ENCODE data around the gene LYST. TPM values are rescaled to one million over a fixed set of nuclear protein-coding genes. Genes with fewer than 3 reads are reported as not detected.
"Not testable (repeated sequence)": the region's sequence is repeated elsewhere in the genome, so short reads cannot be mapped to it uniquely, and the experiment has no call there.

The LYST gene
- total RNA-seq, 1 donor from 2014 or later, result 10.3 TPM

GRCh38 chr1:235910357-235911299, 43.9 kb upstream of the LYST start:
- Histone ChIP-seq H3K27ac (replicated peaks) (no peak overlapping the region), H3K27me3 (ENCODE audit: low read depth) (no peaks in the 10 kb centered on the region), H3K9me3 (replicated peaks) (no peaks in the 10 kb centered on the region), H3K4me3 (no peak overlapping the region), H3K4me1 (no peaks in the 10 kb centered on the region), H3K36me3 (no peaks in the 10 kb centered on the region)
- intact Hi-C loops (cut with micrococcal nuclease), result no loop called here
- TF ChIP-seq CTCF (IDR thresholded peaks at IDR 0.05; ENCODE audit: borderline replicate concordance), result no peak
- DNase-seq, result no peak

GRCh38 chr1:235908742-235909520, 42.2 kb upstream of the LYST start:
- DNase-seq, result no peak
- H3K4me3 ChIP-seq, result no peak overlapping the region
- H3K9me3 ChIP-seq (replicated peaks), result no peaks in the 10 kb centered on the region
- H3K36me3 ChIP-seq, result no peaks in the 10 kb centered on the region
- no peak overlapping the region for H3K27ac ChIP-seq (replicated peaks)
- H3K4me1 ChIP-seq, result no peaks in the 10 kb centered on the region
- H3K27me3 ChIP-seq (ENCODE audit: low read depth), result no peaks in the 10 kb centered on the region
- no peak for TF ChIP-seq CTCF (IDR thresholded peaks at IDR 0.05; ENCODE audit: borderline replicate concordance)
- intact Hi-C loops (cut with micrococcal nuclease), result no loop called here

- Histone ChIP-seq H3K9me3 (replicated peaks) (no peaks in the 10 kb centered on the region), H3K27me3 (ENCODE audit: low read depth) (no peaks in the 10 kb centered on the region), H3K4me1 (no peaks in the 10 kb centered on the region), H3K36me3 (no peaks in the 10 kb centered on the region), H3K27ac (replicated peaks) (no peak overlapping the region), H3K4me3 (no peak overlapping the region)
- TF ChIP-seq CTCF (IDR thresholded peaks at IDR 0.05; ENCODE audit: borderline replicate concordance), result no peak
- intact Hi-C loops (cut with micrococcal nuclease), result no loop called here
- no peak for DNase-seq
Observed at GRCh38 chr1:235907897-235908240, 41.2 kb upstream of the LYST start.

GRCh38 chr1:235907187-235907896, 40.6 kb upstream of the LYST start:
- H3K9me3 ChIP-seq (replicated peaks), result no peaks in the 10 kb centered on the region
- H3K27me3 ChIP-seq (ENCODE audit: low read depth), result no peaks in the 10 kb centered on the region
- H3K27ac ChIP-seq (replicated peaks), result no peak overlapping the region
- H3K4me1 ChIP-seq, result no peaks in the 10 kb centered on the region
- no peak overlapping the region for H3K4me3 ChIP-seq
- DNase-seq, result no peak
- intact Hi-C loops (cut with micrococcal nuclease), result no loop called here
- no peaks in the 10 kb centered on the region for H3K36me3 ChIP-seq
- no peak for TF ChIP-seq CTCF (IDR thresholded peaks at IDR 0.05; ENCODE audit: borderline replicate concordance)

- no peaks in the 10 kb centered on the region for H3K9me3 ChIP-seq (replicated peaks)
- intact Hi-C loops (cut with micrococcal nuclease), result no loop called here
- no peaks in the 10 kb centered on the region for H3K4me1 ChIP-seq
- no peak overlapping the region for H3K27ac ChIP-seq (replicated peaks)
- no peaks in the 10 kb centered on the region for H3K27me3 ChIP-seq (ENCODE audit: low read depth)
- no peak overlapping the region for H3K4me3 ChIP-seq
- TF ChIP-seq CTCF (IDR thresholded peaks at IDR 0.05; ENCODE audit: borderline replicate concordance), result no peak
- DNase-seq, result no peak
- no peaks in the 10 kb centered on the region for H3K36me3 ChIP-seq
Observed at GRCh38 chr1:235906436-235906835, 39.7 kb upstream of the LYST start.

GRCh38 chr1:235903809-235904208, 37.1 kb upstream of the LYST start:
- H3K27me3 ChIP-seq (ENCODE audit: low read depth); intact Hi-C loops (cut with micrococcal nuclease); H3K4me1 ChIP-seq; DNase-seq; H3K4me3 ChIP-seq; H3K27ac ChIP-seq (replicated peaks); H3K36me3 ChIP-seq; H3K9me3 ChIP-seq (replicated peaks): not testable (repeated sequence)

Measured in left ventricle myocardium inferior (tissue), 1 donor.